H1 (cell line): ENCODE data around the gene CD180. TPM values are rescaled to one million over a fixed set of nuclear protein-coding genes. Genes with fewer than 3 reads are reported as not detected.

Experiments
- CTCF ChIA-PET: fragments of 300-600 bp; sonication (Branson Sonifier 250); formaldehyde crosslinking; loops from one replicate; lab custom pipeline; 2021; ENCODE audit not compliant: partially characterized antibody; lab: Charles Lee
- POLR2A ChIA-PET: fragments of 300-600 bp; sonication (Branson Sonifier 250); formaldehyde crosslinking; loops from one replicate; lab custom pipeline; 2021; ENCODE audit warnings: inconsistent platforms; ENCODE audit not compliant: partially characterized antibody; lab: Charles Lee
- DNase-seq, 2 experiments: peaks; one replicate each; pipeline versions ENCODE4 v3.0.0 to v3.0.0-alpha.2; 2010 to 2022; ENCODE audit warnings: low spot score in 2 of 2, low read depth in 1 of 2, mixed read lengths in 1 of 2
- FAIRE-seq: peaks from 2 replicates; lab custom pipeline; 2011; peaks lifted over from hg19 to GRCh38; lab: Jason Lieb, UNC
- H2AFZ ChIP-seq: 2 replicates; pipeline ENCODE4 v1.8.1; 2012; ENCODE audit warnings: low read length, inconsistent platforms
- H2AK5ac ChIP-seq: 2 replicates; pipeline ENCODE4 v1.6.1; 2013; ENCODE audit warnings: low read depth, low read length
- H2BK120ac ChIP-seq: replicated peaks from 2 replicates; pipeline ENCODE3; 2013; ENCODE audit warnings: low read depth, low read length, inconsistent platforms
- H2BK12ac ChIP-seq: 2 replicates; pipeline ENCODE4 v1.6.1; 2013; ENCODE audit warnings: low read depth, low read length
- H2BK15ac ChIP-seq: 2 replicates; pipeline ENCODE4 v1.6.1; 2013; ENCODE audit warnings: low read length
- H2BK20ac ChIP-seq: 2 replicates; pipeline ENCODE4 v1.6.1; 2013; ENCODE audit warnings: low read length
- H2BK5ac ChIP-seq: 2 replicates; pipeline ENCODE4 v1.6.1; 2013; ENCODE audit warnings: low read depth, low read length
- H3K14ac ChIP-seq: 2 replicates; pipeline ENCODE4 v1.6.1; 2013; ENCODE audit warnings: inconsistent platforms; ENCODE audit not compliant: insufficient read length
- H3K18ac ChIP-seq: 2 replicates; pipeline ENCODE4 v1.6.1; 2013; ENCODE audit warnings: low read length; ENCODE audit errors: extremely low read depth
- H3K23ac ChIP-seq: 2 replicates; pipeline ENCODE4 v1.6.1; 2013; ENCODE audit warnings: inconsistent platforms; ENCODE audit not compliant: insufficient read length
- H3K23me2 ChIP-seq: 2 replicates; pipeline ENCODE4 v1.6.1; 2013; ENCODE audit warnings: low read depth, low read length
- H3K27ac ChIP-seq: 2 replicates; pipeline ENCODE4 v1.6.1; 2011; ENCODE audit warnings: low read depth, low read length, inconsistent platforms
- H3K27me3 ChIP-seq, 4 experiments: replicated peaks in 1 of 4; 1 replicate in 1 of 4; 2 replicates in 3 of 4; pipeline versions ENCODE4 v1.6.1 to v1.8.1; 2011 to 2013; ENCODE audit warnings: low read length in 3 of 4, mild to moderate bottlenecking in 3 of 4, inconsistent platforms in 2 of 4, mixed read lengths in 2 of 4, moderate library complexity in 1 of 4; ENCODE audit not compliant: control insufficient read depth in 3 of 4, insufficient read depth in 3 of 4; ENCODE audit errors: extremely low read depth in 1 of 4
- H3K36me3 ChIP-seq, 4 experiments: 2 replicates each; pipeline versions ENCODE4 v1.6.1 to v1.8.1; 2011 to 2013; ENCODE audit warnings: mild to moderate bottlenecking in 4 of 4, low read length in 3 of 4, moderate library complexity in 2 of 4, control low read depth in 1 of 4, inconsistent platforms in 1 of 4; ENCODE audit not compliant: insufficient read depth in 4 of 4, control insufficient read depth in 2 of 4
- H3K4ac ChIP-seq: replicated peaks from 2 replicates; pipeline ENCODE3; 2013; ENCODE audit warnings: low read length, low read depth, mixed read lengths, inconsistent platforms; ENCODE audit not compliant: insufficient read length
- H3K4me1 ChIP-seq, 4 experiments: replicated peaks in 1 of 4; 1 replicate in 1 of 4; 2 replicates in 3 of 4; pipeline versions ENCODE4 v1.6.1 to v1.8.1; 2011 to 2013; ENCODE audit warnings: low read length in 3 of 4, inconsistent platforms in 2 of 4, mixed read lengths in 1 of 4; ENCODE audit not compliant: insufficient read depth in 4 of 4, control insufficient read depth in 3 of 4
- H3K4me2 ChIP-seq, 2 experiments: 2 replicates each; pipeline versions ENCODE4 v1.6.1 to v1.8.1; 2011 to 2013; ENCODE audit warnings: low read depth in 2 of 2, low read length in 2 of 2, control low read depth in 1 of 2, inconsistent platforms in 1 of 2, mild to moderate bottlenecking in 1 of 2; ENCODE audit not compliant: insufficient read depth in 1 of 2
- H3K4me3 ChIP-seq, 4 experiments: fragments of 200-600, 300-600 bp in 1 of 4; sonication (generic), shearing (Covaris generic), sonication (Bioruptor Twin) in 1 of 4; 2 replicates each; pipeline versions ENCODE4 v1.5.1 to v1.8.1; 2011 to 2016; ENCODE audit warnings: low read length in 4 of 4, low read depth in 3 of 4, control low read depth in 2 of 4, inconsistent platforms in 2 of 4, mild to moderate bottlenecking in 2 of 4, mixed read lengths in 1 of 4, moderate library complexity in 1 of 4; ENCODE audit not compliant: insufficient read depth in 2 of 4; ENCODE audit errors: extremely low read depth in 1 of 4
- H3K56ac ChIP-seq: replicated peaks from 2 replicates; pipeline ENCODE3; 2013; ENCODE audit warnings: low read depth, mild to moderate bottlenecking, mixed read lengths, low read length, inconsistent platforms; ENCODE audit not compliant: insufficient read length
- H3K79me1 ChIP-seq: 2 replicates; pipeline ENCODE4 v1.6.1; 2013; ENCODE audit warnings: low read depth, low read length, control low read depth
- H3K79me2 ChIP-seq, 2 experiments: 2 replicates each; pipeline versions ENCODE4 v1.6.1 to v1.8.1; 2012 to 2013; ENCODE audit warnings: low read length in 2 of 2, mild to moderate bottlenecking in 2 of 2, inconsistent platforms in 1 of 2; ENCODE audit not compliant: insufficient read depth in 2 of 2, control insufficient read depth in 1 of 2
- H3K9ac ChIP-seq, 4 experiments: replicated peaks in 1 of 4; 1 replicate in 1 of 4; 2 replicates in 3 of 4; pipeline versions ENCODE4 v1.6.1 to v1.8.1; 2011 to 2013; ENCODE audit warnings: low read depth in 3 of 4, low read length in 3 of 4, control low read depth in 2 of 4, mild to moderate bottlenecking in 2 of 4, moderate library complexity in 2 of 4, inconsistent platforms in 1 of 4; ENCODE audit errors: extremely low read depth in 1 of 4
- H3K9me3 ChIP-seq, 2 experiments: 2 replicates each; pipeline versions ENCODE4 v1.6.1 to v1.8.1; 2012 to 2013; ENCODE audit warnings: mild to moderate bottlenecking in 2 of 2, moderate library complexity in 2 of 2, control low read depth in 1 of 2, inconsistent platforms in 1 of 2, low read depth in 1 of 2, low read length in 1 of 2, mixed read lengths in 1 of 2; ENCODE audit not compliant: insufficient read depth in 2 of 2
- H4K20me1 ChIP-seq, 2 experiments: replicated peaks in 1 of 2; 2 replicates each; pipeline versions ENCODE3 to v1.8.1; 2011 to 2013; ENCODE audit warnings: inconsistent platforms in 2 of 2, low read length in 2 of 2, mild to moderate bottlenecking in 1 of 2; ENCODE audit not compliant: insufficient read depth in 2 of 2, control insufficient read depth in 1 of 2
- H4K5ac ChIP-seq: 2 replicates; pipeline ENCODE4 v1.6.1; 2013; ENCODE audit warnings: low read length, low read depth, mixed read lengths, inconsistent platforms; ENCODE audit not compliant: insufficient read length
- H4K8ac ChIP-seq: 2 replicates; pipeline ENCODE4 v1.8.0; 2013; ENCODE audit warnings: mild to moderate bottlenecking, moderate library complexity, low read length, inconsistent platforms; ENCODE audit not compliant: insufficient read depth; ENCODE audit errors: extremely low read depth
- H4K91ac ChIP-seq: replicated peaks from 2 replicates; pipeline ENCODE3; 2013; ENCODE audit warnings: low read length, mixed read lengths, inconsistent platforms; ENCODE audit not compliant: insufficient read length
- BRCA1 ChIP-seq: IDR thresholded peaks from 2 replicates; pipeline ENCODE4 v1.6.1; 2012; ENCODE audit warnings: low read depth, low read length, improper control_type of control experiment
- FOSL1 ChIP-seq: IDR thresholded peaks from 2 replicates; pipeline ENCODE4 v1.6.1; 2011; ENCODE audit warnings: mild to moderate bottlenecking, low read depth, low read length, moderate library complexity; ENCODE audit not compliant: insufficient read depth
- GABPA ChIP-seq: IDR thresholded peaks from 2 replicates; pipeline ENCODE4 v1.6.1; 2011; ENCODE audit warnings: mild to moderate bottlenecking, low read length, moderate library complexity, borderline replicate concordance; ENCODE audit not compliant: insufficient read depth
- HDAC6 ChIP-seq: IDR thresholded peaks from one replicate; pipeline ENCODE4 v1.7.1; 2012; ENCODE audit warnings: low read depth, mild to moderate bottlenecking, inconsistent platforms, low read length, moderate library complexity
- KDM4A ChIP-seq: IDR thresholded peaks from one replicate; pipeline ENCODE4 v1.7.1; 2012; ENCODE audit warnings: low read depth, mild to moderate bottlenecking, moderate library complexity, low read length, inconsistent platforms; ENCODE audit not compliant: severe bottlenecking
- KDM5A ChIP-seq: fragments of 200-600 bp; IDR thresholded peaks from 2 replicates; pipeline ENCODE4 v1.7.1; 2012; ENCODE audit warnings: mild to moderate bottlenecking, low read length, inconsistent platforms, mixed read lengths
- RXRA ChIP-seq: IDR thresholded peaks from 2 replicates; pipeline ENCODE4 v1.6.1; 2011; ENCODE audit warnings: low read depth, mild to moderate bottlenecking, low read length, moderate library complexity; ENCODE audit not compliant: insufficient read depth
- SRF ChIP-seq: IDR thresholded peaks from 2 replicates; pipeline ENCODE4 v1.6.1; 2011; ENCODE audit warnings: mild to moderate bottlenecking, low read depth, low read length, moderate library complexity
- TAF1 ChIP-seq: IDR thresholded peaks from 2 replicates; pipeline ENCODE4 v1.6.1; 2011; ENCODE audit warnings: mild to moderate bottlenecking, low read depth, low read length
- TAF7 ChIP-seq: optimal IDR thresholded peaks from 2 replicates; pipeline ENCODE3; 2011; ENCODE audit warnings: low read depth, mild to moderate bottlenecking, inconsistent platforms, low read length, moderate library complexity, borderline replicate concordance
- WGBS, 2 experiments: shearing (Covaris generic) in 1 of 2; methylation state at CpG; one replicate each; pipeline versions ENCODE4 v1.1.6 to v1.1.7; 2013 to 2015; ENCODE audit warnings: low lambda C conversion rate in 2 of 2, mixed read lengths in 2 of 2, inconsistent platforms in 1 of 2, low coverage in 1 of 2, missing lambda C conversion rate in 1 of 2; ENCODE audit not compliant: insufficient replicate concordance in 2 of 2, insufficient coverage in 1 of 2, insufficient read length in 1 of 2; ENCODE audit errors: extremely low coverage in 1 of 2, missing lambda C conversion rate in 1 of 2; 5-methylcytosine and 5-hydroxymethylcytosine counted together
- polyA plus RNA-seq, 7 experiments: library from polyadenylated mRNA; depleted of rRNA in 3 of 7; stranded (reverse) in 5 of 7; unstranded in 2 of 7; fragments of >200 nt in 5 of 7; fragments of 200-250 nt in 2 of 7; gene quantifications; 1 replicate in 5 of 7; 2 replicates in 1 of 7; 4 replicates in 1 of 7; pipeline versions ENCODE4 v1.2.1 to v1.2.3, GENCODE V29; 2011 to 2013; ENCODE audit warnings: missing spikeins in 2 of 7, mixed read lengths in 2 of 7
- total RNA-seq: library from RNA; stranded (reverse); fragmentation: NEBNext Ultra II Directional; extraction: Animal tissue kit (Norgen Biotek cat#: 25700); gene quantifications from 2 replicates; pipeline ENCODE4 v1.2.1, GENCODE V29; 2021

The CD180 gene
- total and polyA plus RNA-seq, 2 of the 8 experiments (the other 6 are each of a cell fraction or from before 2014, with no cell fraction given) = not detected

- Histone ChIP-seq H3K4me1 (no peaks in the 10 kb centered on the region; a peak in 1 of 7 replicates), H3K36me3 (no peaks in the 10 kb centered on the region), H3K23me2 (no peaks in the 10 kb centered on the region), H3K9ac (no peak overlapping the region), H3K79me1 (no peaks in the 10 kb centered on the region), H3K27me3 (no peaks in the 10 kb centered on the region), H2BK15ac (no peak overlapping the region), H2BK20ac (no peak overlapping the region), H3K18ac (no peak overlapping the region), H3K56ac (no peak overlapping the region), H4K20me1 (no peaks in the 10 kb centered on the region), H3K4ac (no peak overlapping the region), H3K9me3 (no peaks in the 10 kb centered on the region), H2BK12ac (no peak overlapping the region), H4K8ac (no peak overlapping the region), H2BK5ac (no peak overlapping the region), H4K91ac (no peak overlapping the region), H3K23ac (no peak overlapping the region), H4K5ac (no peak overlapping the region), H2BK120ac (no peak overlapping the region), H3K14ac (no peak overlapping the region), H3K79me2 (no peaks in the 10 kb centered on the region), H3K27ac (no peak overlapping the region), H2AFZ (no peak overlapping the region), H3K4me3 (no peak overlapping the region), H3K4me2 (no peak overlapping the region), H2AK5ac (no peak overlapping the region)
- ChIA-PET POLR2A (no interaction called here), CTCF (interaction anchor here (1.7 kb wide), 1 partner anchor 9 kb away, joined by 4 read pairs; no protein-coding TSS in a partner anchor)
- WGBS, 2 experiments = 89% methylated on average over 3 of the region's 3 CpGs; no CpG with 5 or more reads in 1 of the 2 experiments
- FAIRE-seq (no peak), DNase-seq (no peak)
- no peak for TF ChIP-seq FOSL1
- no peak for TF ChIP-seq SRF
- TF ChIP-seq KDM5A = no peak
- TF ChIP-seq RXRA = no peak
- no peak for TF ChIP-seq TAF1
- TF ChIP-seq HDAC6 = no peak
- TF ChIP-seq GABPA = no peak
- no peak for TF ChIP-seq TAF7
- TF ChIP-seq KDM4A = no peak
- no peak for TF ChIP-seq BRCA1
Measured at GRCh38 chr5:67223211-67223610, 26.6 kb upstream of the CD180 start.
